GM18511 (cell line): Measurements from ENCODE around the gene KLHL20.
A peak's percentile ranks its signal among the peaks of the same experiment; 100 is the strongest.

Experiments
- ATAC-seq: cut with Tn5 transposase; IDR thresholded peaks from one replicate; pipeline ENCODE4 v1.9.1; 2021; ENCODE audit warnings: mild to moderate bottlenecking, moderate library complexity; ENCODE audit not compliant: unreplicated experiment

Gene KLHL20

GRCh38 chr1:173824315-173825081, 109.7 kb downstream of the KLHL20 start, which contains the start of the genes CENPL and DARS2:
Gene CENPL, minus strand, starts transcription at chr1:173824883. Its CDS starts 13,584 bp downstream, at chr1:173811299.
Gene DARS2, plus strand, starts transcription at chr1:173824673. Its CDS starts 557 bp downstream, at chr1:173825230.
- ATAC-seq: peak; percentile 86

DNA sequence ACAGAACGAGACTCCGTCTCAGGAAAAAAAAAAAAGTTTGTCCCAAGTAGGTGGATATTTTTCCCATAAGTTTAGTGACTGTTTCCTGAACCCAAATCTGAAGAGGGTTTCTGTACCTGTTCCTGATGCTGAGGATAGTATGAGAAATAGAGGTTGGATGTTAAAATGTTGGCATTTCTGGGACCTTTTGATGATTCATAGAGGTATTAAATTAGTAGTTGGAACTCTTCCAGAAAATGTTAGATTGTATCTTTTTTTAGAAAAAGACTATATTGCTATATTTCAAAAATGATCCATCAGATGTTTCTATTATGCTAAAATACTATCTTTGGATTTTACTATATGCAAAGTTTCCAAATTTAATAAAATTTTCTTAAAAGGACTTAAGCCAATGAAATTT, 112.8 kb downstream of the KLHL20 start:
- ATAC-seq: no peak

DNA sequence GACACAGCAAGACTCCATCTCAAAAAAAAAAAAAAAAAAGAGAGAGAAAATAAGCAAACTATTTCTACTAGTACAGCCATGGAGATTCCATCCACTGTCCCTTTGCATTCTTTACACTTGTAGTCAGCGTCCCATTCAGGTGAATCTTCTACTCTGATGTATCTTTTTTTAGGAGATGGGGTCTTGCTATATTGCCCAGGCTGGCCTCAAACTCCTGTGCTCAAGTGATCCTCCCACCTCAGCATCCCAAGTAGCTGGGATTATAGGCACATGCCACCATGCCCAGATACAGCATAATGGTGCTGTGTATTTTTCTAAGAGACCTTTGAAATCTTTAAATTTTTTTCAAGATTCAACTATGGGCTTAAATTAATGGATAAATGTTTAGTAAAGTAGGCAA, 118.0 kb downstream of the KLHL20 start:
- no peak for ATAC-seq
